Progenitor cell of endocrine pancreas (in vitro differentiated cells): ENCODE data around the gene GDF15. TPM values are rescaled to one million over a fixed set of nuclear protein-coding genes. Genes with fewer than 3 reads are reported as not detected.
"Not testable (repeated sequence)": the region's sequence is repeated elsewhere in the genome, so short reads cannot be mapped to it uniquely, and the experiment has no call there.

ENCODE experiments used
- DNase-seq: peaks from one replicate; pipeline ENCODE4 v3.0.0; 2021; ENCODE audit warnings: low spot score; ENCODE audit not compliant: unreplicated experiment
- H3K27ac Mint-ChIP-seq: 2 replicates; pipeline ENCODE4 v1.8.0; 2021; ENCODE audit warnings: mild to moderate bottlenecking, moderate library complexity, mixed read lengths
- H3K27me3 Mint-ChIP-seq: 2 replicates; pipeline ENCODE4 v1.8.0; 2021; ENCODE audit warnings: mixed read lengths
- H3K36me3 Mint-ChIP-seq: 2 replicates; pipeline ENCODE4 v1.8.0; 2022; ENCODE audit warnings: mixed read lengths; ENCODE audit not compliant: insufficient read depth
- H3K4me1 Mint-ChIP-seq: 2 replicates; pipeline ENCODE4 v1.8.0; 2021; ENCODE audit warnings: low read depth, mixed read lengths
- H3K4me3 Mint-ChIP-seq: 2 replicates; pipeline ENCODE4 v1.8.0; 2021; ENCODE audit warnings: low read depth, mild to moderate bottlenecking, moderate library complexity, mixed read lengths
- H3K9me3 Mint-ChIP-seq: 2 replicates; pipeline ENCODE4 v1.8.0; 2021; ENCODE audit warnings: low read depth, mixed read lengths
- CTCF ChIP-seq: fragments of 200-600 bp; sonication (generic); IDR thresholded peaks from one replicate; pipeline ENCODE4 v1.5.0; 2021; ENCODE audit warnings: antibody characterized with exemption, mild to moderate bottlenecking; ENCODE audit not compliant: unreplicated experiment
- total RNA-seq: library from RNA; stranded (reverse); gene quantifications from 2 replicates; pipeline ENCODE4 v1.2.1, GENCODE V29; 2021

GDF15 gene
- total RNA-seq, 1 donor from 2014 or later: 10.5 TPM

- Mint-ChIP-seq H3K27me3 (no peaks in the 10 kb centered on the region), H3K9me3 (no peaks in the 10 kb centered on the region), H3K36me3 (no peaks in the 10 kb centered on the region), H3K4me3 (no peak overlapping the region), H3K27ac (no peak overlapping the region), H3K4me1 (peaks cover under 1% of the 10 kb centered on the region)
- TF ChIP-seq CTCF: no peak
- no peak for DNase-seq
Observed at GRCh38 chr19:18396471-18397241, 10.7 kb downstream of the GDF15 start.

DNA sequence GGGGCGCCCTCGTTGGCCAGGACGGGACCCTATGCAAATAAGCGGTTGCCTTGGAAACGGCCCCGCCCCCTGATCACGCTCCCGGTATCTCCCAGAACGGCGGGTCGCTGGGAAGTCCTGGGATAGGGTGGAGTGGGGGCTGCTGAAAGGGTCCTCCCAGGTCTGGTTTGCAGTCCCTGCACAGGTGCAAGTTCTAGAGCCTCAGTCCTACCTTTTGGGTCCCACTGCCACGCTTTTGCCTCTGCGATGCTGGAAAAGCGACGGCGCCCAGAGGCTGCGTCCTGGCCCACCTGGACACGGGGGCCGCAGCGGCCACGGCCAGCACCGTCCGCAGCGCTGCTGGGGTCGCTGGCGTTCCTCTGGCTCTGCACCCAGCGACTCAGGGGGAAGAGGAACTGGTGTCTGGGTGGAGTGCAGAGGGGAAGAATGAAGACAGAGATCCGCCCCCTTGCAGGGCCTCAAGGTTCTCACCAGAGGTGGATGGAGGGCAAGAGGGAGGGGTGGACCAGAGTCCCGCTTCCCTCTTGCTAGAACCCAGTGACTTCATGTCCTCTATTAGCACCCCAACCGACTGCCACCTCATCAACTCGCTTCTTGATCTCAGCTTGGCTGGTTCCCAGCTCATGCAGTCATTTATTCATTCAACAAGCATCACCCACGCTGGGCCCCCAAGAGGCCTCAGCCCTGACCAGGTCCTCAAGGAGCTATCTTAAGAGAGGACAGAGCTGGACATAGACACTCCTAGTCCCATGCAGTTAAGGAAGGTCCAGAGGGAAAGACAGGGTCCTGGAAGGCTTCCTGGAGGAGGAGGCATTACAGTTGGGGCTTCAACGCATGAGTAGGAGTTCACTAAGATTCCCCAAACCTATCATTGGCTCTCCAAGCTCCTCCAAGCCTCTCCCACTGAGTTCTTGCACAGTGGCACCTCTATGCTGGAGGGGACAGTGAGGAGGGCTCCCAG is 11.6 kb downstream of the GDF15 start, which contains the start of gene LRRC25:
TSS of gene LRRC25 (minus strand) at position 381 of the 961 bp plus-strand sequence. CDS start 659 bp downstream, outside the sequence.
- no peak for DNase-seq
- no peaks in the 10 kb centered on the region for H3K9me3 Mint-ChIP-seq

GRCh38 chr19:18399008-18399407 is 13.1 kb downstream of the GDF15 start:
- H3K4me3 Mint-ChIP-seq: no peak overlapping the region
- no peaks in the 10 kb centered on the region for H3K36me3 Mint-ChIP-seq
- H3K9me3 Mint-ChIP-seq: no peaks in the 10 kb centered on the region
- peaks cover 16% of the 10 kb centered on the region for H3K4me1 Mint-ChIP-seq
- no peak for DNase-seq
- H3K27ac Mint-ChIP-seq: no peak overlapping the region
- TF ChIP-seq CTCF: no peak
- no peaks in the 10 kb centered on the region for H3K27me3 Mint-ChIP-seq

More for the DNA sequence above, 11.6 kb downstream of the GDF15 start, which contains the start of gene LRRC25:
- Mint-ChIP-seq H3K36me3 (no peaks in the 10 kb centered on the region), H3K27ac (no peak within 1 kb of the TSS), H3K4me1 (peaks cover 7% of the 10 kb centered on the region), H3K4me3 (no peak within 1 kb of the TSS), H3K27me3 (no peaks in the 10 kb centered on the region)
- TF ChIP-seq CTCF: no peak

GRCh38 chr19:18401580-18402112 is 15.7 kb downstream of the GDF15 start:
- Mint-ChIP-seq H3K27ac (peak overlapping the region; percentile 43), H3K27me3 (no peaks in the 10 kb centered on the region), H3K4me1 (peaks cover 16% of the 10 kb centered on the region), H3K9me3 (no peaks in the 10 kb centered on the region), H3K4me3 (no peak overlapping the region), H3K36me3 (no peaks in the 10 kb centered on the region)
- DNase-seq: no peak
- TF ChIP-seq CTCF: peak; percentile 33

DNA sequence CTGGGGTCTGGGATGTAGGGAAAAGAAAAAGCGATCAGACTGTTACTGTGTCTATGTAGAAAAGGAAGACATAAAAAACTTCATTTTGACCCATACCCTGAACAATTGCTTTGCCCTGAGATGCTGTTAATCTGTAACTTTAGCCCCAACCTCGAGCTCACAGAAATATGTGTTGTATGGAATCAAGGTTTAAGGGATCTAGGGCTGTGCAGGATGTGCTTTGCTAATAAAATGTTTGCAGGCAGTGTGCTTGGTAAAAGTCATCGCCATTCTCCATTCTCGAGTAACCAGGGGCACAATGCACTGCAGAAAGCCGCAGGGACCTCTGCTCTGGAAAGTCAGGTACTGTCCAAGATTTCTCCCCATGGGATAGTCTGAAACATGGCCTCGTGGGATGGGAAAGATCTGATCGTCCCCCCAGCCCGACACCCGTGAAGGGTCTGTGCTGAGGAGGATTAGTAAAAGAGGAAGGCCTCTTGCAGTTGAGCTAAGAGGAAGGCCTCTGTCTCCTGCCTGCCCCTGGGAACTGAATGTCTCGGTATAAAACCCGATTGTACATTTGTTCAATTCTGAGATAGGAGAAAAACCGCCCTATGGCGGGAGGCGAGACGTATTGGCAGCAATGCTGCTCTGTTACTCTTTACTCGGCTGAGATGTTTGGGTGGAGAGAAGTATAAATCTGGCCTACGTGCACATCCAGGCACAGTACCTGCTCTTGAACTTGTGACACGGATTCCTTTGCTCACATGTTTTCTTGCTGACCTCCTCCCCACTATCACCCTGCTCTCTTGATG is 16.7 kb downstream of the GDF15 start:
- peaks cover 16% of the 10 kb centered on the region for H3K4me1 Mint-ChIP-seq
- not testable (repeated sequence) for DNase-seq, H3K9me3 Mint-ChIP-seq, H3K36me3 Mint-ChIP-seq, H3K27me3 Mint-ChIP-seq, H3K4me3 Mint-ChIP-seq
- peak overlapping the region; percentile 76 for H3K27ac Mint-ChIP-seq

DNA sequence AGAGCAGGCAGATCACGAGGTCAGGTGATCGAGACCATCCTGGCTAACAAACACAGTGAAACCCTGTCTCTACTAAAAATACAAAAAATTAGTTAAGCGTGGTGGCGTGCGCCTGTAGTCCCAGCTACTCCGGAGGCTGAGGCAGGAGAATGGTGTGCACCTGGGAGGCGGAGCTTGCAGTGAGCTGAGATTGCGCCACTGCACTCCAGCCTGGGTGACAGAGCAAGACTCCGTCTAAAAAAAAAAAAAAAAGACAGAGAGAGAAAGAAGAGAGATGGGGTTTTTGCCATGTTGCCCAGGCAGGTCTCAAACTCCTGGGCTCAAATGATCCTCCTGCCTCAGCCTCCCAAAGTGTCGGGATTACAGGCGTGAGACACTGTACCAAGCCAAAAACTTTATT is 19.8 kb downstream of the GDF15 start:
- H3K36me3 Mint-ChIP-seq, H3K27ac Mint-ChIP-seq, DNase-seq, H3K4me3 Mint-ChIP-seq, H3K9me3 Mint-ChIP-seq, H3K27me3 Mint-ChIP-seq: not testable (repeated sequence)
- H3K4me1 Mint-ChIP-seq: peaks cover 18% of the 10 kb centered on the region
